Renal cortex interstitium (tissue), 11 donors: ENCODE measurements around the gene ADARB2. TPM values are rescaled to one million over a fixed set of nuclear protein-coding genes. Genes with fewer than 3 reads are reported as not detected.
"Not testable (repeated sequence)": the region's sequence is repeated elsewhere in the genome, so short reads cannot be mapped to it uniquely, and the experiment has no call there.

Experiments
- DNase-seq, 11 donors: peaks; one replicate each; pipeline ENCODE4 v3.0.0-alpha.2; 2013; ENCODE audit warnings: low read depth in 9 of 11, low spot score in 4 of 11; ENCODE audit errors: extremely low read depth in 1 of 11
- polyA plus RNA-seq, 3 donors: library from polyadenylated mRNA; unstranded; fragments of 120-200 nt; gene quantifications; one replicate each; pipeline ENCODE4 v1.2.1, GENCODE V29; 2013; ENCODE audit not compliant: insufficient read length in 3 of 3

The ADARB2 gene
- polyA plus RNA-seq, 3 donors = 1.1 to 2.1 (median 1.5) TPM

DNA sequence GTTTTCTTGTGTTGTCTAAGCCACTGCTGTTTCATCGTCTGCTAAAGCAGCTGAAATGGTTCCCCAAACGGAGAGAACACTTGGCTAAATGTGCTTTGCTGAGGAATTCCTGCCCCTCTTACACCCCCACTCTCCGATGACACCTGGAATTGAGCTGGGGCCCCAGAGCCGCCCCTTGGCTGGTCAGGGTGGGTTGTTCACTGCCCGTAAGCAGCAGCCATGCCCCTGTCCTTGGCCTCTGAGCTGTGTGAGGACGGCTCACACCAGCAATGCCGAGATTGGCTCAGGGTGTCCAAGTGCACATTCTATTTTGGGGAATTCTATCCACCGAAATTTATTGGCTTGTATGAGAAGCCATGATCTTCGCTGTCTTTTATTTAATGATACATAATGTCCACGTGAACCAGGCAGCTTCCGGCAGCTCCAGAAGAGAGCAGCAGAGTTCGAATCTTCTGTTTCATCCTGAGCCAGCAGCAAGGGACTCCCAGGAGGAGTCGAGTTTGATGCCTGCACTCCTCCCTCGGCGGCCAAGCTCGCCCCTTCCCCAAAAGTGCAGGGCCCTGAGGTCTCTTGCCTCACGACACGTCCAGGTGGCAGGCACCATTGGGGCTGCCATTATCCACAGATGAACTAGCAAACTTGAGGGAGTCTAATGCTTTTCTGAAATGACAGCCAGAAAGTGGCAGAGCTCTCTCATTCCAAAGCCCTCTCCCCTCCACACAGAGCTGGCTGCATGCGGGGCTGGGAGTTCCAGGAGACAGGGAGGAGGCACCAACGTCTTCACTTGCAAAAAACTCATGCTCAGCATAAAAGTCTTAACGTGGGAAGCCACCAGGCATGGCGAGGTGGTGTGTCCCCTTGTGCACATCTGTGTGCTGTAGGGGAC lies 567.1 kb downstream of the ADARB2 start:
- no peak for DNase-seq

GRCh38 chr10:1169186-1169885 lies 568.0 kb downstream of the ADARB2 start:
- no peak for DNase-seq

GRCh38 chr10:1168763-1169162 lies 568.6 kb downstream of the ADARB2 start:
- no peak for DNase-seq

DNA sequence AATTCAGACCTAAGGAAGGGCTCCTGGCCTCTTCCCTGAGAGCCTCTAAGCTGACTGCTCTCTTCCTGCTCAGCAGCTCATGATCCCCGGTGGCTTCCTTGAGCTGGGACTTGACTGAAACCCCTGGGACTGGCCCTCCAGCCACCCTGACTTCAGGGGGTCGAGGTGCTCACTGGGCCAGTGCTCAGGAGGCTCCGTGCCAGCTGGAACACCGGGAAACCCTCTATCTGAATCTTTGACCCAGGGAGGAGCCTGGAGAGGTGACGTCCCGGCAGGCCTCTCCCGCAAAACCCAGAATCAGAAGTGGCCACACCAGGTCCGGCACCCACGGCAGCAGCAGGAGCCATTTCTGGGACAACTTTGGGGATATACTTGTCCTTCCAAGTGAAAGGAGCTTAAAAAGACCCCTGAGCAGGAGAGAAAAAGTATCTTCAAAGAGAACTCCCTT lies 570.5 kb downstream of the ADARB2 start:
- no peak for DNase-seq

GRCh38 chr10:1166101-1166827 lies 571.1 kb downstream of the ADARB2 start:
- DNase-seq = no peak

DNA sequence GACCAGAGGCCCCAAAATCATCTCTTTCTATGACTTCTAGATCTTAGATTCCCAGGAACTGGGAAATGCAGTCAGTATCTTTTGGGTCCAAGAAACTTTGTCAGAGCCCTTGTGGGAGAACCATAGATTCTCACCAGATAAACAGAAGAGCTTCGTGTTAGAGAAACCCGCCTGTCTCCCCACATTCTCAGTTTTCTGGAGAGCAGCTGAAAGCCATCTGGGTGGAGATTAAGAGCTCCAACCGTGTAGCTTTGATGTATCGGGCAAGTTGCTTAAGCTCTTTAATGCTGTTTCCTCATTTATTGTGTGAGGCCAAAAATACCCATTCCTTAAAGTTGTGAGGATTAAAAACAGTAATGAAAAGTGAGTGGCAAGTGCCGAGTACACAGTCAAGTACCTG lies 573.5 kb downstream of the ADARB2 start:
- DNase-seq = no peak

- DNase-seq = no peak
Measured at GRCh38 chr10:1163204-1163660, 574.1 kb downstream of the ADARB2 start.

GRCh38 chr10:1162481-1163203 lies 574.7 kb downstream of the ADARB2 start:
- DNase-seq = no peak

DNA sequence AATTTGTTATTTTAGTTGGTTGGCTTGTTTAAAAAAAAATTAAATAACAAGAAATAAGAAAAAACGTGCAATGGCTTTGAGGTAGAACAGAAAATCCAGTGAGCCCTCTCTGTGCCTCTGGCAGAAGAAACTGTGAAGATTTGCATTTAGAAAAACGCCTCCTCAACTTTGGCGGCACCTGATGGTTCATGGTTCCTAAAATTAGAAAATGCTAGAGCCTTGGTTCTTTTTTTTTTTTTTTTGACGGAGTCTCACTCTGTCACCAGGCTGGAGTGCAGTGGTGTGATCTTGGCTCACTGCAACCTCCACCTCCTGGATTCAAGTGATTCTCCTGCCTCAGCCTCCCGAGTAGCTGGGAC lies 576.0 kb downstream of the ADARB2 start:
- DNase-seq = not testable (repeated sequence)

DNA sequence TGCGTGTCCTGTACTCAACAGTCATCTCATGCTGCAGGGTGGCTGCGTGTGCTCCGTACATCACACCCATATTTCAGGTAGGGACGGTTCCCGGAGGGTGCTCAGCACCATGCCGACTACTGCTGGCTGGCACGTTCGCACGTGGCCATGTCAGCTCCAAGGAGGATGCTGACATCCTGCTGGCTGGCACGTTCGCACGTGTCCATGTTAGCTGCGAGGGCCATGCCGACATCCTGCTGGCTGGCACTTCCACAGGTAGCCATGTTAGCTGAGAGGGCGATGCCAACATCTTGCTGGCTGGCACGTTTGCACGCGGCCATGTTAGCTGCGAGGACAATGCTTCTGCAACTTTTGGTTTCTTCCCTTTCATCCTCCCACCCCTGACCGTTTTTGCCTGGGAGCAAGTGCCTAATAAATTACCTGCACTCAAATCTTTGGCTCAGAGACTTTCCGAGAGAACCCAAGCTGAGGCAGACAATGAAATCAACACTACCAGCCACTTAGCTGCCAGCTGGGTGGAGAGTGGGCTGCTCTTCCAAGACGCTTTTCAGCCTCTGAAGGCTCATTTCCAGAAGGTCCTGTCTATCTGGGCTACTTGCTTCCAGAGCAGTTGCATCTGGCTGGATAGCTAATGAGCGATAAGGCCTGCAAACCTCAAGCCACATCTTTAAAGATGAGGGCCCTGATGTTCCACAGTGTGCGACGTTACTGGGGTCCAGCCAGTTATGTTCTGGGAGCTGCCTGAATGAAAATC lies 576.6 kb downstream of the ADARB2 start:
- no peak for DNase-seq

DNA sequence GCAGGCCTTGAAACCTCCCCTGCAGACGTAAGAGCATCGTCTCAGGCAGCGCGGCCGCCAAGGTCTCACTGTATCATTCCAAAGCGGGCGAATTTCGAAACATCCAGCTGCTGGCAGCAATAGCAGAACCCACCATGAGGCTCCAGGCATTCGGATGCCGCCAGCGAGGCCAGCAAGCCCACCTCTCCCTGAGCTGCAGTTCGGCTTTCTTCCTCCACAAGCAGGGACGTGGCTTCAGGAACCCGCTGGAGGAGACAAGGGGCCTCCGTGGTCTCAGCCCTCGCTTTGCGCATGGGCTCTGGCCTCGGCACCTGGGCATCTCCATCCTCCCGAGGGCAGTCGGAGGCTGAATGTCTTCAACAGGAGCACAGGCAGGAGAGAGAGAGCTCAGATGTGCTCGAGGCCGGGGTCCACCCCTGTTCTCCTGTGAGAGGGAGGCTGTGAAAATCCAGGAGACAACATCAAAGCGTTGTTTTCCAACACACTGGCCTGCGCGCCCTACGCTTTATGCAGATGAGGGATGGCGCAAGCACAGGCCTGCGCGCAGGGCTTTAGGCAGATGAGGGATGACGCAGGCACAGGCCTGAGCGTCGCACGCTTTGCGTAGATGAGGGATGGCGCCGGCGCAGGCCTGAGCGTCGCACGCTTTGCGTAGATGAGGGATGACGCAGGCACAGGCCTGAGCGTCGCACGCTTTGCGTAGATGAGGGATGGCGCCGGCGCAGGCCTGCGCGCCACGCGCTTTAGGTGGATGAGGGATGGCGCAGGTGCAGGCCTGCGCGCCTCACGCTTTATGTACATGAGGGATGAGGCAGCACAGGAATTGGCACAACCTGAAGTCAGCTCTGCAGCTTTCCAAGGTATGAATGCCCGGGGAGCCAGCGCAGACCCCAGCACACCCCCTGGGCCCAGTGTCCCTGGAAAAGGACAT lies 577.9 kb downstream of the ADARB2 start:
- no peak for DNase-seq

- not testable (repeated sequence) for DNase-seq
Measured at GRCh38 chr10:1158536-1158935, 578.8 kb downstream of the ADARB2 start.

GRCh38 chr10:1158066-1158465 lies 579.3 kb downstream of the ADARB2 start:
- DNase-seq = no peak

- DNase-seq = no peak
Measured at GRCh38 chr10:1157615-1157933, 579.8 kb downstream of the ADARB2 start.

DNA sequence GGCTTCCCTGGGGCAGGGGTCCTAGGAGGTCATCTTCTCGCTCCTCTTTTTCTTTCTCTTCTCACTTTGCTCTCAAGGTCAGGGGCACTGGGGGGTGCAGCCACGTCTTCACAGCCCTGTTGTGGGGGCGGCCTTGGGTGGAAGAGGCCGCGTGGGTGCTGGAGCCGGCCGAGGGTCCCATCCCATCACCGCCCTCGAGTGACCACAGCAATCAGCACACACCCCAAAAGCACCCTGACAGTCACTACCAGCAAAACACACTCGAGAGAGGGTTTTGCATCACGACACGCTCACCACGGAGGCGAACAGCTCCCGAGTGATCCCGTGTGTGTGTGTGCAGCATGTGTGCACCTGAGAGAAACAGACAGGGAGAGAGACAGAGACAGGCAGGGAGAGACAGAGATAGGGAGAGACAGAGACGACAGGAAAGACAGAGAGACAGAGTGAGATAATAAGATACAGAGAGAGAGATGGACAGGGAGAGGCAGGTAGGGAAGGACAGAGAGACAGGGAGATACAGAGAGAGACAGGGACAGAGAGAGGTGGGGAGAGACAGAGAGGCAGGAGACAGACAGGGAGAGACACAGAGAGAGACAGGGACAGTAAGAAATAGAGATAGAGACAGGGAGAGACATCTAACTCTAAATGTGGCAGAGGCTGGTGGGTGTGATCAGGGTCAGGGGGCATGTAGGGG lies 580.3 kb downstream of the ADARB2 start:
- DNase-seq = no peak

DNA sequence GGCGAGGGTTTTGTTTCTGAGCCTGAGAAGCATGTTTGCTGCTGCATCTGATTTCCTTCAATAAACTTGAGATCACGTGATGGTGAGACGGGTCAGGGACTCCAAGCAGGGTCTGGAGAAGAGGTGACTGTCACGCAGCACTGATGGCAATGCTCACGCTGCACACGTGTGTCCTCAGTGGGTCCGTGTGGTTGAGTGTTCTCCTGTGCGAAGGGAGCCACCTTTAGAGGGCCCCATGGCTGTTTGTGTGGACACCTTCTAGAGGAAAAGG lies 580.8 kb downstream of the ADARB2 start:
- DNase-seq = no peak
